K562 (cell line): Measurements from ENCODE around the gene CTNNA3. TPM values are rescaled to one million over a fixed set of nuclear protein-coding genes. Genes with fewer than 3 reads are reported as not detected.

Source experiments
- ATAC-seq: fragments of 200-7000 bp; cut with Tn5 transposase; 3 replicates; pipeline ENCODE4 v1.9.1; 2020; ENCODE audit warnings: moderate library complexity
- BruUV-seq: library from RNA; stranded (reverse); fragments of 400-500 nt; replicated peaks from 2 replicates; lab custom pipeline; 2021; lab: Mats Ljungman, UMichigan
- CTCF ChIA-PET: fragments of 300-600 bp; formaldehyde crosslinking; extraction: SDS; loops from one replicate; lab custom pipeline; 2021; ENCODE audit warnings: low intra/inter-chr PET ratio; lab: Yijun Ruan, JAX
- POLR2A ChIA-PET: fragments of 300-600, 350-650 bp; sonication (Branson Sonifier 250); formaldehyde crosslinking; extraction: SDS; loops from one replicate; lab custom pipeline; 2021; ENCODE audit warnings: antibody characterized with exemption, inconsistent platforms; lab: Yijun Ruan, JAX
- DNase-seq, 4 experiments: peaks; one replicate each; pipeline versions ENCODE4 v3.0.0 to v3.0.0-alpha.2; 2011 to 2018; ENCODE audit warnings: low spot score in 3 of 4, mixed read lengths in 3 of 4; ENCODE audit errors: extremely low read depth in 1 of 4
- FAIRE-seq: peaks from 2 replicates; lab custom pipeline; 2011; peaks lifted over from hg19 to GRCh38; lab: Jason Lieb, UNC
- H2AFZ ChIP-seq: 2 replicates; pipeline ENCODE4 v1.6.0; 2011; ENCODE audit warnings: low read depth, low read length, control low read depth, inconsistent platforms
- H3K27ac ChIP-seq: fragments of 200-600 bp; 3 replicates; pipeline ENCODE4 v1.8.0; 2011; ENCODE audit warnings: low read depth, mild to moderate bottlenecking, control low read depth, inconsistent platforms, low read length, moderate library complexity, mixed read lengths; ENCODE audit errors: extremely low read depth
- H3K27me3 ChIP-seq, 2 experiments: fragments of 300-600 bp in 1 of 2; 2 replicates in 1 of 2; 3 replicates in 1 of 2; pipeline versions ENCODE4 v1.6.0 to v1.8.0; 2011; ENCODE audit warnings: inconsistent platforms in 2 of 2, low read length in 2 of 2, mild to moderate bottlenecking in 1 of 2, mixed read lengths in 1 of 2, moderate library complexity in 1 of 2; ENCODE audit not compliant: control insufficient read depth in 2 of 2, insufficient read depth in 2 of 2
- H3K36me3 ChIP-seq: fragments of 300-600 bp; 3 replicates; pipeline ENCODE4 v1.8.0; 2011; ENCODE audit warnings: mild to moderate bottlenecking, low read length, inconsistent platforms; ENCODE audit not compliant: control insufficient read depth, insufficient read depth
- H3K4me1 ChIP-seq, 2 experiments: fragments of 200-600 bp in 1 of 2; replicated peaks in 1 of 2; 2 replicates in 1 of 2; 3 replicates in 1 of 2; pipeline versions ENCODE4 v1.5.1 to v1.8.0; 2011; ENCODE audit warnings: inconsistent platforms in 2 of 2, low read length in 2 of 2, mild to moderate bottlenecking in 1 of 2, mixed read lengths in 1 of 2, moderate library complexity in 1 of 2; ENCODE audit not compliant: control insufficient read depth in 2 of 2, insufficient read depth in 2 of 2
- H3K4me2 ChIP-seq: 2 replicates; pipeline ENCODE4 v1.6.1; 2011; ENCODE audit warnings: low read length, control low read depth, inconsistent platforms, mixed read lengths; ENCODE audit not compliant: insufficient read depth
- H3K4me3 ChIP-seq: fragments of 200-600 bp; sonication (generic), shearing (Covaris generic); 2 replicates; pipeline ENCODE4 v1.5.1; 2016; ENCODE audit warnings: control low read depth, inconsistent platforms
- H3K79me2 ChIP-seq: fragments of 200-600 bp; 3 replicates; pipeline ENCODE4 v1.8.0; 2011; ENCODE audit warnings: low read length, inconsistent platforms; ENCODE audit not compliant: control insufficient read depth, insufficient read depth
- H3K9ac ChIP-seq, 2 experiments: 2 replicates each; pipeline versions ENCODE4 v1.6.0 to v1.6.1; 2011; ENCODE audit warnings: low read depth in 2 of 2, low read length in 2 of 2, control low read depth in 1 of 2, inconsistent platforms in 1 of 2, mild to moderate bottlenecking in 1 of 2, mixed read lengths in 1 of 2; ENCODE audit not compliant: insufficient read depth in 1 of 2
- H3K9me1 ChIP-seq: one replicate; pipeline ENCODE4 v1.6.0; 2011; ENCODE audit warnings: inconsistent platforms, mild to moderate bottlenecking, low read length, moderate library complexity; ENCODE audit not compliant: control insufficient read depth, insufficient read depth
- H3K9me3 ChIP-seq: replicated peaks from 2 replicates; pipeline ENCODE4 v1.5.1; 2011; ENCODE audit warnings: low read depth, low read length, inconsistent platforms; ENCODE audit not compliant: control insufficient read depth, insufficient read depth
- H4K20me1 ChIP-seq: replicated peaks from 2 replicates; pipeline ENCODE4 v1.6.1; 2011; ENCODE audit warnings: low read length, inconsistent platforms, mixed read lengths; ENCODE audit not compliant: control insufficient read depth, insufficient read depth
- CEBPB ChIP-seq: fragments of 450-650 bp; IDR thresholded peaks from 2 replicates; pipeline ENCODE4 v1.6.1; 2016; ENCODE audit warnings: missing genetic modification characterization, missing compliant biosample characterization
- KLF10 ChIP-seq: fragments of 250-450 bp; sonication (Bioruptor Pico); IDR thresholded peaks from 2 replicates; pipeline ENCODE4 v1.6.1; 2021; ENCODE audit warnings: matching md5 sums
- MAX ChIP-seq: sonication (generic); formaldehyde crosslinking; IDR thresholded peaks from 2 replicates; pipeline ENCODE4 v1.9.0; 2022; ENCODE audit warnings: mild to moderate bottlenecking, missing genetic modification reagents
- YY1 ChIP-seq, 3 experiments: IDR thresholded peaks; 2 replicates each; pipeline ENCODE4 v1.6.1; 2011; ENCODE audit warnings: low read length in 2 of 3, mild to moderate bottlenecking in 2 of 3, moderate library complexity in 2 of 3, borderline replicate concordance in 1 of 3, control low read depth in 1 of 3, low read depth in 1 of 3; ENCODE audit not compliant: insufficient read depth in 3 of 3, insufficient replicate concordance in 2 of 3, control insufficient read depth in 1 of 3, insufficient read length in 1 of 3; ENCODE audit errors: extremely low read depth in 1 of 3
- whole genome bisulfite sequencing: fragments of 100-300 bp; shearing (Covaris generic); methylation state at CpG from one replicate; pipeline ENCODE4 v1.1.6; 2016; ENCODE audit warnings: low coverage, mixed read lengths; ENCODE audit not compliant: insufficient coverage; ENCODE audit errors: missing lambda C conversion rate; 5-methylcytosine and 5-hydroxymethylcytosine counted together
- in situ Hi-C: fragments of 300-500 bp; cut with MboI; formaldehyde crosslinking; loops from 4 replicates; pipeline ENCODE4 v1.15.0; 2018; ENCODE audit warnings: inconsistent platforms, mixed read lengths
- intact Hi-C: fragments of 100-400 bp; cut with micrococcal nuclease; formaldehyde crosslinking; loops from 2 replicates; pipeline ENCODE4 v1.14.2; 2022
- polyA plus RNA-seq, 8 experiments: library from polyadenylated mRNA; depleted of rRNA in 4 of 8; stranded (reverse) in 5 of 8; unstranded in 3 of 8; fragments of >200 nt; fragmentation: Nextera tagmentation in 2 of 8; fragmentation: Illumina TruSeq in 1 of 8; extraction: Ambion mirVana in 2 of 8; extraction: Trizol in 1 of 8; gene quantifications; 2 replicates each; pipeline versions ENCODE4 v1.2.1 to v1.2.3, GENCODE V29; 2011 to 2014; ENCODE audit warnings: inconsistent platforms in 1 of 8, missing spikeins in 1 of 8
- total RNA-seq, 7 experiments: library from RNA; depleted of rRNA in 6 of 7; stranded (reverse); fragments of >200 nt in 6 of 7; fragmentation: Illumina TruSeq in 2 of 7; extraction: Trizol in 2 of 7; gene quantifications; 2 replicates each; pipeline versions ENCODE4 v1.2.1 to v1.2.3, GENCODE V29; 2011 to 2021; ENCODE audit warnings: low replicate concordance in 1 of 7
- TF ChIP-seq, protein P1 (sequence below): sonication (generic); formaldehyde crosslinking; IDR thresholded peaks from 2 replicates; pipeline ENCODE4 v1.8.1; 2022; ENCODE audit warnings: missing genetic modification reagents

Gene CTNNA3
- total and polyA plus RNA-seq, 9 of the 15 experiments (the other 6 are each of a cell fraction or from before 2014, with no cell fraction given), result 0.04 TPM; not detected in 8

DNA sequence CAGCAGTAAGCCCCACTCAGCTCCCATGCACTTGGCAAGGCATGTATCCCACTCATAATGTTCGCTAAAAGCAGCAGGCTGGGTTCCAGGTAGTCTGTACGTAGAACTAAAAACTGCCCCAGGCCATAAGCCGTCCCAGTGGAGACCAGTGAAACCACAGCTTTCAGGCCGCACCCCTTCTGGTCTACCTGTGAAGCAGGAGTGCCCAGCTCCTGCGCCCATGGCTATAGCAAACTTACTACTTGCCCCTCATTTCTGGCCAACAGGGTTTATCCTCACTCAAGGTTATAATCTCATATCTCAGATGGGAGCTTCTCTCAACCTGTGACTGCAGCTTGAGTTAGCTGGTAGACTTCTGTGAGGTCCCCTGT lies 1108.3 kb downstream of the CTNNA3 start:
- Histone ChIP-seq H3K4me2 (no peak overlapping the region), H2AFZ (no peak overlapping the region), H3K36me3 (no peaks in the 10 kb centered on the region), H4K20me1 (no peaks in the 10 kb centered on the region), H3K4me1 (no peaks in the 10 kb centered on the region), H3K4me3 (no peak overlapping the region), H3K9me1 (no peaks in the 10 kb centered on the region), H3K79me2 (no peaks in the 10 kb centered on the region), H3K9ac (no peak overlapping the region), H3K27ac (no peak overlapping the region), H3K27me3 (no peaks in the 10 kb centered on the region), H3K9me3 (no peaks in the 10 kb centered on the region; the same call in none of the 2 replicates)
- TF ChIP-seq KLF10 (CRISPR knock-in tag) (no peak), MAX (no peak), YY1 (IDR thresholded peaks at IDR 0.05; ENCODE audit: borderline replicate concordance in 1 of 3, control insufficient read depth in 1 of 3, extremely low read depth in 1 of 3, insufficient read depth in 3 of 3, insufficient read length in 1 of 3, insufficient replicate concordance in 2 of 3, low read depth in 1 of 3, low read length in 2 of 3) (no peak)
- no peak for FAIRE-seq
- POLR2A ChIA-PET, result no interaction called here
- 0% methylated on average over 5 of the region's 5 CpGs for whole genome bisulfite sequencing
- DNase-seq, result no peak
- CTCF ChIA-PET, result no interaction called here
- intact Hi-C loops, result no loop called here
- no TSS peak for BruUV-seq
- in situ Hi-C loops, result no loop called here
- no peak for ATAC-seq

DNA sequence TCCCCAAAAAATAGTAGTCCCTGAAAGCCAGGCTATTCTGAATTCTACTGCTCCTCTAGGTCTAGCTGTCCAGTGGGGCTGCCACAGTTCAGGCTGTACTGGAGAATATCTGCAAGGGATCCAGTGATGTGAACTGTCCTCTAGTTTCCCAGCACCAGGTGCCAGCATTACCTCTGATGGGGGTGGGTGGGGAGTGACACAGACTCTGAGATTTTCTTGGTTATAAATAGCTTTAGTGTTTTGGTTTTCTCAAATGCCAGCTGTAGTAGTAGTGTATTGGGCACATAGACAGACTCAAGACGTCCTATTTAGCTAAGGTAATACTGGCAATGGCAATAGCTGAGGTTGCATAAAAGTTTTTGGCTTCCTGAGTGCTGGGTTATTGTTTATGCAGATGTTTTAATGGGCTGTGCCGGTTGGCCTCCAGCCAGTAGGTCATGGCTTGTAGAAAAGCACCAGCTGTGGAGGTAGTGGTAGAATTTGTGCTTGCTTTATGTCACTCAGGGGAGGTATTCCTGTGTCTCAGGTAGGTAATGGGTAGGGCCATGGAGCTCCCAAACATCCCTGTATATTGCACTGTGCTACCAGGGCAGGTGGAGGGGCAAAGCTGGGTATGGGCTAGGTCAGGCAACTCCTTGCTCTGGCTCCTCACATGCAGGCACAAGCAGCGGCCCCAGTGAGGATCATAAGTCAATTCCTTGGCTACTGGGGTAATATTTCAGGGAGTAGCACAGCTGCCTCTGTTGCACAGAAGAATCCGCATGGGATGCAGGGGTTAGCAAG lies 1108.9 kb downstream of the CTNNA3 start:
- Histone ChIP-seq H3K4me1 (no peaks in the 10 kb centered on the region), H3K4me3 (no peak overlapping the region), H3K4me2 (no peak overlapping the region), H3K9me3 (no peaks in the 10 kb centered on the region; the same call in none of the 2 replicates), H3K9ac (no peak overlapping the region), H3K9me1 (no peaks in the 10 kb centered on the region), H2AFZ (no peak overlapping the region), H3K27me3 (no peaks in the 10 kb centered on the region), H3K36me3 (no peaks in the 10 kb centered on the region), H3K27ac (no peak overlapping the region), H3K79me2 (no peaks in the 10 kb centered on the region), H4K20me1 (no peaks in the 10 kb centered on the region)
- in situ Hi-C loops, result no loop called here
- WGBS, result 4% methylated on average over 4 of the region's 4 CpGs
- ChIA-PET CTCF (no interaction called here), POLR2A (no interaction called here)
- FAIRE-seq, result no peak
- DNase-seq, result no peak
- no peak for TF ChIP-seq CEBPB
- TF ChIP-seq, protein P1, sequence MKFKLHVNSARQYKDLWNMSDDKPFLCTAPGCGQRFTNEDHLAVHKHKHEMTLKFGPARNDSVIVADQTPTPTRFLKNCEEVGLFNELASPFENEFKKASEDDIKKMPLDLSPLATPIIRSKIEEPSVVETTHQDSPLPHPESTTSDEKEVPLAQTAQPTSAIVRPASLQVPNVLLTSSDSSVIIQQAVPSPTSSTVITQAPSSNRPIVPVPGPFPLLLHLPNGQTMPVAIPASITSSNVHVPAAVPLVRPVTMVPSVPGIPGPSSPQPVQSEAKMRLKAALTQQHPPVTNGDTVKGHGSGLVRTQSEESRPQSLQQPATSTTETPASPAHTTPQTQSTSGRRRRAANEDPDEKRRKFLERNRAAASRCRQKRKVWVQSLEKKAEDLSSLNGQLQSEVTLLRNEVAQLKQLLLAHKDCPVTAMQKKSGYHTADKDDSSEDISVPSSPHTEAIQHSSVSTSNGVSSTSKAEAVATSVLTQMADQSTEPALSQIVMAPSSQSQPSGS, result no peak
- no peak for ATAC-seq
- intact Hi-C loops, result no loop called here
- no TSS peak for BruUV-seq
